ENCODE results near the gene ARFRP1.
"Not testable (repeated sequence)": the region's sequence is repeated elsewhere in the genome, so short reads cannot be mapped to it uniquely, and the experiment has no call there.

The ARFRP1 gene

GRCh38 chr20:63671695-63672094 lies 36.1 kb downstream of the ARFRP1 start:
- DNase-seq = not testable (repeated sequence)

GRCh38 chr20:63668351-63668750 lies 39.4 kb downstream of the ARFRP1 start:
- DNase-seq = no peak

GRCh38 chr20:63667858-63668257 lies 39.9 kb downstream of the ARFRP1 start:
- no peak for DNase-seq

GRCh38 chr20:63665708-63666107 lies 42.1 kb downstream of the ARFRP1 start:
- no peak for DNase-seq

GRCh38 chr20:63664861-63665594 lies 42.7 kb downstream of the ARFRP1 start:
- no peak for DNase-seq

- no peak for DNase-seq
Observed at GRCh38 chr20:63664143-63664851, 43.5 kb downstream of the ARFRP1 start.

GRCh38 chr20:63663332-63664066 lies 44.3 kb downstream of the ARFRP1 start:
- no peak for DNase-seq

GRCh38 chr20:63662813-63663189 lies 45.0 kb downstream of the ARFRP1 start:
- DNase-seq = no peak

GRCh38 chr20:63661959-63662812 lies 45.6 kb downstream of the ARFRP1 start:
- DNase-seq = no peak

GRCh38 chr20:63661108-63661507 lies 46.7 kb downstream of the ARFRP1 start:
- no peak for DNase-seq

- DNase-seq = no peak
Observed at GRCh38 chr20:63660622-63661021, 47.2 kb downstream of the ARFRP1 start.

GRCh38 chr20:63660174-63660573 lies 47.6 kb downstream of the ARFRP1 start:
- not testable (repeated sequence) for DNase-seq

GRCh38 chr20:63659370-63659769 lies 48.4 kb downstream of the ARFRP1 start:
- DNase-seq = no peak

- DNase-seq = no peak
Observed at GRCh38 chr20:63658749-63659187, 49.0 kb downstream of the ARFRP1 start.

- peak; percentile 84 to 91 for DNase-seq
Observed at GRCh38 chr20:63657937-63658748, 49.6 kb downstream of the ARFRP1 start, which contains the start of gene RTEL1. Gene RTEL1 (plus strand): TSS chr20:63658312. CDS start chr20:63659403, 1,091 bp downstream.

- DNase-seq = no peak
Observed at GRCh38 chr20:63657260-63657936, 50.4 kb downstream of the ARFRP1 start.

- DNase-seq = no peak
Observed at GRCh38 chr20:63656451-63656850, 51.3 kb downstream of the ARFRP1 start.

- no peak for DNase-seq
Observed at GRCh38 chr20:63655249-63655648, 52.5 kb downstream of the ARFRP1 start.

- DNase-seq = no peak
Observed at GRCh38 chr20:63653974-63654668, 53.7 kb downstream of the ARFRP1 start.
